GOT3 (cell line): Measurements from ENCODE around the gene MX2.

Source experiments
- DNase-seq: peaks from one replicate; lab custom pipeline; 2025; ENCODE audit warnings: mixed read lengths; lab: John Stamatoyannopoulos, UW

The MX2 gene

DNA sequence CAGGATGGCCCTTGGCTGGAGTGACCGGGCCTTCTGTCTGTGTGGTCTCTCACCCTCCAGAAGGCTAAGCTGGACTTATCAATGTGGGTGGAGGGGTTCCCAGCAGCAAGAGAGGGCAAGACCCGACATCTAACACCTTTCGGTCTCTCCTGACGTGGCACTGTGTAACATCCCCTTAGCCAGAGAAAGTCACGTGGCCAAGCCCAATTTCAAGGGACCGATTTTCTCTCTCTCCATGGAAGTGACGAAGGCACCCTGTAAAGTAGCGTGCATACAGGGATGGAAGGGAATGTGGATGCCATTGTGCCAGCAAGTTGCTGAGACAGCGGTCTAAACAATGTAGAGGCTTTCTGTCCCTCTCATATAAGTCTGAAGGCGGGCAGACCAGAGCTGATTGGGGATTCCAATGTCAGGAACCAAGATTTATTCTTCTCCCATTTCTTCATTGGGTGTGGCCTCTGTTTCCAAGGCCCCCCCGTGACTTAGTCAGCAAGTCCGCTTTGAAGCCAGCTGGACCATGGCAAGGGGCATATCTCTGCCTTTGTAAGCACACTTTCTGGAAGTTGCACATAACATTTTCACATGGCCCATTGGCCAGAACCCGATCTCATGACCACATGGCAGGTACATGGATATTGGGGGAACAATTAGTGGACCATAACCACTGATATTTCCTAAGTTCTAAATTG is 76.7 kb downstream of the MX2 start:
- no peak for DNase-seq

DNA sequence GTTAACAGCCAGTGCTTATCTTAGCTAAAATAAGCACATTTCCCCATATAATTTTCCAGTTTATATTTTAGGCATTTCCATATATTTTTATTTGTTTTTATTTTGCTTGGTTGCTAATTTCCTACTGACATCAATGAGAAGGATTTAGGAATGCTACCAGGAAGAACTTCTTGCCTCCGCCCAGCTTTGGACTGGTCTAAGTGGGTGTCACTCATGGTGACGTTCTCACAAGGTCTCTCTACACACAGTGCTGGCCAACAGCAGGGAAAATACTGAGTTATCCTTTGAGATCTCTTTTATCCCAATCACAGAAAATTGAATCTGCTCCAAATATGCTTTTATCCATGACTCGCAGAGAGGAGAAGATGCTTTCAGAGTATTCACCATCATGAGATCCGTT is 77.4 kb downstream of the MX2 start:
- no peak for DNase-seq

DNA sequence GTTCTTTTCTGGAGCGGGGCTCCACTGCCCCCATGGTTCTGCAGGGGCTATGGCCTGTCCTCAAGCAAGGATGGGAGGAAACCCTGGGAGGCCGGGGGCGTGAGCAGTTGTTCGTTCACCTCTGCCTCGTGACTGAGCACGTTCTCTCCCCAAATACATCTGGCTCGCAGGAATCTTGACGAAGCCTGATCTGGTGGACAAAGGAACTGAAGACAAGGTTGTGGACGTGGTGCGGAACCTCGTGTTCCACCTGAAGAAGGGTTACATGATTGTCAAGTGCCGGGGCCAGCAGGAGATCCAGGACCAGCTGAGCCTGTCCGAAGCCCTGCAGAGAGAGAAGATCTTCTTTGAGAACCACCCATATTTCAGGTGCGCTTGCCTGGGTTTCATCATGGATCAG is 79.7 kb downstream of the MX2 start:
- DNase-seq: no peak

DNA sequence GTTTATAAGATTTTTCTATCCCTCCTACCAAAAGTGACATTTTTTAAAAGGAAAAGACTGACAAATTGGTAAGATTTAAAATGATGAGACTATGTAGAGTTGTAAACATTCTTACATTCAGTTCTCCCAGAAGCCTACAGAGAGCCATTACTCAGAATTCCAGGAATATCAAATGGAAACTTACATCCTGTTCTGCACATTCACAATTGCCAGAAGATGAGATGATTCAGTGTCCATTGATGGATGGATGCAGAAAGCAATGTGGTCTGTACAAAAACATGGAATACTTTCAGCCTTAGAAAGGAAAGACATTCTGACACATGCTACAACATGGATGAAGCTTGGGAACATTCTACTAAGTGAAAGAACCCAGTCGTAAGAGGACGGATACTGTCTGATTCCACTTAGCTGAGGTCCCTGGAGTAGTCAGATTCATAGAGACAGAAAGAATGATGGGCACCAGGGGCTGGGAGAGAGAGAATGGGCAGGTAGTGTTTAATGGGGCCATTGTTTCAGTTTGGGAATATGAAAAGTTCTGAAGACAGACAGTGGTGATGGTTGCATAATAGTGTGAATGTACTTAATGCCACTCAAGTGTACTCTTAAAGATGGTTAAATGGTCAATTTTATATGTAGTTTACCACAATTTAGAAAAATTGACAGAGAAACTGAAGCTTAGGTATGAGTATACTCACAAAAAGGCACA is 80.8 kb downstream of the MX2 start:
- no peak for DNase-seq

DNA sequence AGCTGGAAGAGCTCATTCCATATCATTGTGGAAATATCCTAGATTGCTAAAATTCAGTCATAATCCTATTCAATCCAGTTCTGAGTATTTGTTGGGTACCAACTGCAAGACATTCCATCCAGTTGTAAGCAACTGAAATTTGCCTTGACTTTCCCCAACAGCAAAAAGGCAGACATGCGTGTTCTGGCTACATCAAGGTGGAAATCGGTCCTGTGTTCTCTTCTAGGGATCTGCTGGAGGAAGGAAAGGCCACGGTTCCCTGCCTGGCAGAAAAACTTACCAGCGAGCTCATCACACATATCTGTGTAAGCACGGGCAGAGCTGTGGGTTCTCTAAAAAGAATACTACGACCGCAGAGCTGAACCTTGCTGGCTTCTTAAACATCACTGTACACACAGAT is 81.7 kb downstream of the MX2 start:
- no peak for DNase-seq

DNA sequence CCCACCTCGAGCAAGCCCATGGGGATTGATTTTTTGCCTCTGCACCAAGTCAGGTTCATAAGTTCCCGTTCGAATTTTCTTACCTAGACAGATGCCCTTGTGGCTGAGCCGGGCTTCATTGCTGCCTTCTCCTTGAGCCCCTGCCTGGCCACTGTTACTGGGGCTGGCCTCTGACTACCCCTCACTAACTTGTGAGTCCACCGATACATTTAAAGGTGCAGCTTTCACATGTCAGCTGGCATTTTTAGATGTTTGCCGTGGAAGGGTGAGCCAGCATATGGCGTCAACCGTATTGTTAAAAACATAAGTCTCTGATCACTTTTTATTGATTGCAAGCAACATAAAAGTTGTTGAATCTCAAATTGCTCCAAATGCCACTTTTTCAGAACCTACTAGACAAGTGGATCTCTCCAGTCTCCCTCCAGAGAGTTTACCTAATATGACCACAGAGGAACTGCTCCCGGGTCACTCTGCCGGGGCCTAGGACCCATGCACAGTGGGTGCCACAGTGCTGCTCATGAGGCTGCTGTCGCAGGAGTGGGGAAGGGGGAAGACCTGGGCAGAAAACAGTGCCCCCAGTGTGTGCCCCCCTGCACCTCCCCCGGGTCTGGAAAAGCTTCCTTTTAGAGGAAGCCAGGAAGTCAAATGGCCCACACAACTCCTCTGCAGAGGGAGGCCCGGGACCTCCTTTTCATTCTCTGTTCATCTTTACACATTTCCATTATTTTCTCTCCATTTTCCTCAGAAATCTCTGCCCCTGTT is 83.1 kb downstream of the MX2 start:
- no peak for DNase-seq

DNA sequence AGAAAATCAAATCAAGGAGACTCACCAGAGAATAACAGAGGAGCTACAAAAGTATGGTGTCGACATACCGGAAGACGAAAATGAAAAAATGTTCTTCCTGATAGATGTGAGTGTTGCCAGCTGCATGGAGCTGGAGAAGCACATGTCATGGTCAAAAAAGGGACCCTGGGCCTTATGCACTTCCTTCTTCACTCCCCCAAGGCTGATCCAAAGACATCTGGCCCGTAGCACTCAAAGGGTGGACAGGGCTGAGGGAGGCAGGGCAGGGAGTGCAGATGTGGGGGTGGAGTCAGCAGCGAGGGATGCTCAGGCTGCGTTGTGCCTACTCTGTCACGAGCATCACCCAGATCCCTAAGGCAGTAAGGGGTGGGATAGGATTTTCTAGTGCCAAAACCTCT is 83.6 kb downstream of the MX2 start:
- no peak for DNase-seq

DNA sequence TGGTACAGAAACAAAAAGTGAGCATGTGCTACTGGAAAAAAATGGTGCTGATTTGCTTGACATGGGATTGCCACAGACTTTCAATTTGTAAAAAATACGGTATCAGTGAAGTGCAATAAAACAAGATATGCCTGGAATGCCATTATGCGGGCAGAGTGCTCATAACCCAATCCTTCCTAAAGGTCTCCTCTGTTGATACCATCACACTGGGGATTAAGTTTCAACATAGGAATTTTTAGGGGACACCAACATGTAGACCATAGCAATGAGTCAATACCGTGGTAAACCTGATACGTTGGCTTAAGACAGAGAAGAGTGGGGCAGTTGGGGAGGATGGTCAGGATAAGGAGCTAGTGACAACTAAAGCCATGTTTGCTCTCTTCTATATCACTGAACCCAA is 84.8 kb downstream of the MX2 start:
- no peak for DNase-seq

DNA sequence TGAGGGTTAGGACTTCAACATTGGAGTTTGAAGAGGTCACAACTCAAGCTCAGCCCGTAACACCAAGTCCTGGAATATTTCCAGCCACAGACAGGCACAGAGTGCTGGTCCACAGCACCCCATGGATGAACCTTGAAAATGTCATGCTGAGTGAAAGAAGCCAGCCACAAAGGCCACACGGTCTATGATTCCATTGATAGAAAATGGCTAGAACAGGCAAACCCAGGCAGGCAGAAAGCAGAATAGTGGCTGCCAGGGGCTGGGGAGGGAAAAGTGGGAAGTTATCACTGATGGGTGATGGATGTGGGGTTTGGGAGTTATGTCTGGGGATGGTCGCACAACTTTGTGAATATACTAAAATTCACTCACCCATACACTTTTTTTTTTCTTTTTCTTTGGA is 85.5 kb downstream of the MX2 start:
- DNase-seq: no peak

DNA sequence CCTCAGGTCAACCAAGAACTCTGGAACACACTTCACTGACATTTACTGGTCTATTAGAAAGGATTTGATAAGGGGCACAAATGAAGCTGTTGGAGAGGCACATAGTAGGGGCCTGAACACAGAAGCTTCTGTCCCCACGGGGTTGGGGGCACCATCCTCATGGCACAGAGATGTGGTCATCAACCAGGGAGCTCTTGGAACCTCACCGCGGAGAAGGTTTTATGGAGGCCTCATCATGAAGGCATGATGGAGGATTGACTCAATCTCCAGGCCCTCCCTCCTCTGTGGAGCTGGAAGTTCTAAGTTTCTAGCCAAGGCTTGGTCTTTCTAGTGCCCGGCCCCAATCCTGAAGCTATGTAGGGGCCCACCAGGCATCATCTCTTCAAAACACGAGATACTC is 87.8 kb downstream of the MX2 start:
- no peak for DNase-seq

DNA sequence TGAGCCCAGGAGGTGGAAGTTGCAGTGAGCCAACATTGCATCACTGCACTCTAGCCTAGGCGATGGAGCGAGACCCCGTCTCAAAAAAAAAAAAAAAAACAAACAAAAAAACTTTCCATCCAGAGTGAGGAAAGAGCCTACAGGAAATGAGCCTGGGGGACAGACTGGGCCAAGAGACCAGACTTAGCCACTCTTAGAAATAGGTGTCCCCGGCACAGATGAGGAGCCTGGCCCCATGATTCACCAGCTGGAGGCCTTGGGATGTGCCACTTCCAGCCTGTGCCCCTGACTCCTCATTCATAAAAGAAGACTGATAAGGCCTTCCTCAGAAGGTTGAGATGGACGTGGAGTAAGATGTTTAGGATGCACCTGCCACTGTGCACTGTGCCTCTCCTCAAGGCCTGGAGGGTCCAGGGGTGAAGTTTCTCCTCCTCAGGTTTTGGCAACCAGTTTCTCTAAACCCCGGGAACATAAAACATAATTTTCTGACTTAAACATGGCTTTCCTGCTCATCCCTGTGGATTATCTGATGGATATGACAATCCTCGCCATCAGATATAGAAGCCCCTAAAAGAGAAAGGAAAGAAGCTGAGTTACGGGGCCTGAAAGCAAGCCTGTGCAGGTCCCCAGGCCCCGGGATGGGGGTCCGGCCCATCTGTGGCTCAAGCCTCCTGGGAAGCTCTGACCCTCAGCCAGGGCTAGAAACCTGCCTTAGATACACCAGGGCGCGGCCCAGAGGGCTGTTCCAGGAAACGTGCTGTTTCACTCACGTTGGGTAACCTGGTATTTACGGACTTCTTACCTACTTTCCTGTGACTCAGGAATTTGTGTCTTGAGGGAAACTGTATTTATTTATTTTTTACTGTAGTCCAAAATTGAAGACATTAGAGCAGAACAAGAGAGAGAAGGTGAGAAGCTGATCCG is 90.2 kb downstream of the MX2 start:
- DNase-seq: no peak

DNA sequence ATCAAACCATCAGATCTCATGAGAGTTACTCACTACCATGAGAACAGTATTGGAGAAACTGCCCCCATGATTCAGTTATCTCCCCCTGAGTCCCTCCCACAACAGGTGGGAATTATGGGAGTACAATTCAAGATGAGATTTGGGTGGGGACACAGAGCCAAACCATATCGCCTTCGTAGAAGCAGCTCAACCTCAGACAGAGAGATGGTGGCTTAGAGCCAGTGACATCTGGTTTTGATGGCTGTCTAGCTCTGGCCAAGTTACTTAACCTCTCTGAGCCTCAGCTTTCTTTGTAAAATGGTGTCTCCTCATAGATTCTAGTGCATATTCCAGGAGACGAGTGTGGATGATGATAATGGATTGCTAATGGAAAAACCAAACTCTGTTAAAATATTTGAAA is 91.4 kb downstream of the MX2 start:
- DNase-seq: no peak

DNA sequence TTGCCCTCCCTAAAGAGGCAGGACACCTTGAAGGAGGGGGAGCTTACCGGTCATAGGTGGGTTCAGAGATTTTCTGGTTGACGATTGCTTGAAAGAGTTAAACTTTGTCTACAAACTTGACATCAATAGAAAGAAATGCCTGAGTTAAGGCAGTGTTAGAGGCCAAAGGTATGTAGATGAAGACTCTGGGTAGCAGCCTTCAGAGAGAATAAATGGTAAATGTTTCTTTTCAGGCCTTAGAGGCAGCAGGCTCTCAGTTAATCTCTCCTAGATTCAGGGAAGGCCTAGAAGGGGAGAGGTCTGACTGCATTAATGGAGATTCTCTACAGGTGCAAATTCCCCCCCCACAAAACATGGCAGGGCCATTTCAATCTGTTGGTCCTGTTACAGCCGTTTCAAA is 91.9 kb downstream of the MX2 start:
- DNase-seq: no peak

DNA sequence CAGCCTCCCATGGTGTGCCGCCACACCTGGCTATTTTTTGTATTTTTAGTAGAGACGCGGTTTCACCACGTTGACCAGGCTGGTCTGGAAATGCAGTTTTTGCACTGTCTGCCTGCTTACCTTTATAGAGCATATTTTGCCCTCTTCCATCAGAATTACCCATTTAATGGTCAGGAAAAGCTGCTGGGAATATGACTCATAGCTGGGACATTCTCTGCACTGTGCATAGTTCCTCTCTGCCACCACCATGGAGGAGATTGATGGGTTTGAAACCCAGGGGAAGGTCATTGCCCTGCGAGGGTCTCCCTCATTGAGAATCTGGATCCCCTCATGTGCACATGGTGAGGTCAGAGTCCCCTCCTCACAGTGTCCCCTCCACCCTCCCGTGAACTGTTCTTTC is 96.3 kb downstream of the MX2 start:
- no peak for DNase-seq

DNA sequence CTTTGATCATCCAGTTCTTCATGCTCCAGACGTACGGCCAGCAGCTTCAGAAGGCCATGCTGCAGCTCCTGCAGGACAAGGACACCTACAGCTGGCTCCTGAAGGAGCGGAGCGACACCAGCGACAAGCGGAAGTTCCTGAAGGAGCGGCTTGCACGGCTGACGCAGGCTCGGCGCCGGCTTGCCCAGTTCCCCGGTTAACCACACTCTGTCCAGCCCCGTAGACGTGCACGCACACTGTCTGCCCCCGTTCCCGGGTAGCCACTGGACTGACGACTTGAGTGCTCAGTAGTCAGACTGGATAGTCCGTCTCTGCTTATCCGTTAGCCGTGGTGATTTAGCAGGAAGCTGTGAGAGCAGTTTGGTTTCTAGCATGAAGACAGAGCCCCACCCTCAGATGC is 96.7 kb downstream of the MX2 start:
- DNase-seq: no peak
